GM19468 (cell line): Measurements from ENCODE around the gene OLFML2B.
"Not testable (repeated sequence)": the region's sequence is repeated elsewhere in the genome, so short reads cannot be mapped to it uniquely, and the experiment has no call there.

Experiments
- ATAC-seq: cut with Tn5 transposase; IDR thresholded peaks from one replicate; pipeline ENCODE4 v1.9.1; 2021; ENCODE audit warnings: mild to moderate bottlenecking, moderate library complexity, moderate number of reproducible peaks; ENCODE audit not compliant: unreplicated experiment; ENCODE audit errors: extremely low read depth

OLFML2B gene

DNA sequence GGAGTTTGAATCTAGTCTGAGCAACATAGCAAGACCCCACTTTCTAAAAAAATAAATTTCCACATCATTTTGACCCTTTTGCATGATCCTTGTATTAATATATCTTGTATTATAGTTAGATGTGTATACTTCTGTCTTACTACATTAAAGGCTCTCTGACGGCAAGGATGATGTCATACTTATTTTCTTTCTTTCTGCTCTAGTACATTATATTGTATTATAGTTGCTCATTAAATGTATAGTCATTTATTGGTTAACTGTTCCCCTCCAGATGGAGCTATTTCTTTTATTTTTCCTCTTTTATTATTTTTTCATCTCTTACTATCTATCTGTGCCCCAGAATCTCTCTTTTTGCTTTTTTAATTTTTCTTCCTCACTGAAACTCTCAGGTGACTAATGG lies 15.0 kb upstream of the OLFML2B start:
- ATAC-seq = no peak

DNA sequence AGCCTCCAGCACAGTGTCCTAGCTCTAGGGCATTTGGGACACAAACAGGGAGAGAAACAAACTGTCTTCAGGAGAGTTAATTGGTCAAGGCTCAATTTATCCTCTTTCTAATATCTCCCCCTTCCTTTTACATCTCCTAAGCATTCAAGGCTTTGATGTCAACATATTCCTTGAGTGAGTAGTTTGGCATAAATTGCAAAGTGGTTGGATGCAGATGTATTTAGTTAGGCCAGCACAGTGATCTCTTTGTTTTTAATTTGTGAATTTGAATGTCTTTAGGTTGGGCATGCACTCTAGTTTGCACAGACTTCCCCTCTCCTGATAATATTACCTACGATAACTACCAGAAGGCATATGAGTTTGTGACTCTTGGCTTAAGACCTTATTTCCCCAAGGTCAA lies 12.5 kb upstream of the OLFML2B start:
- ATAC-seq = no peak

DNA sequence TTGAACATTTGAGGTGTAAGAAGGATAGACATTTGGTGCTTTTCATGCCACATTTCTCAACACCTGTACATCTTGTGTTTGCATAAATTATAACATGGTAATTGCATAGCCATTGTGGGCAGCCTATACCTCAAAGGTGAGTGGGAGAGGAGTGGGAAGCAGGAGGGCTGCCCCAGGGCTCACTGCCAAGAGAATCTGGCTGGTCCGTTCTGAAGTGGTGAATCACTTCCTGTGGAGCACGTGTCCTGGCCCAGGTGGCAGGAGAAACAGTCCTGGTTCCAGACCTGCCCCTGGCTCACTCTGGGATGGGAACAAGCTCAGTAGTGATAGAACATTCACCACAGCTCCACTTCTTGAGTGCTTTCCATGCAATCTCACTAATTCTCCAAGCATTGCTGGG lies 11.6 kb upstream of the OLFML2B start:
- no peak for ATAC-seq

DNA sequence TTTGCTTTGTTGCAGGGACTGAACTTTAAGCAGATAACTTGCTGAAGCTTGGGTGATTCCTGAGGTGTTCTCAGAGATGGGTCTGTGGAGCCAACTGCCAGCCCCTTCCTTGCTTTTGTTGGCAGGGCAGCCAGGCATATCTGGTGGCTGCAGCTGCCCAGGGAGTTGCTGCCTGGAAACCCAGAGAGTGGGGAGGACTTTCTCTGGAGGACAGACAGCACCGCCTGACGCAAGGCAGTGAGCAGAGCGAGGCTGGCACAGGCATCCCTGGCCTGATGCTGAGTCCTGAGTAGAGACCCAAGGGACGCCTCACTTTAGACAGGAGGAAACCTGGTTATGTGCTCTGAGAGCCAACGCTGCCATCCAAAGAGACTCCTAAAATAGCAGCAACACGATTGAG lies 9.8 kb upstream of the OLFML2B start:
- ATAC-seq = no peak

DNA sequence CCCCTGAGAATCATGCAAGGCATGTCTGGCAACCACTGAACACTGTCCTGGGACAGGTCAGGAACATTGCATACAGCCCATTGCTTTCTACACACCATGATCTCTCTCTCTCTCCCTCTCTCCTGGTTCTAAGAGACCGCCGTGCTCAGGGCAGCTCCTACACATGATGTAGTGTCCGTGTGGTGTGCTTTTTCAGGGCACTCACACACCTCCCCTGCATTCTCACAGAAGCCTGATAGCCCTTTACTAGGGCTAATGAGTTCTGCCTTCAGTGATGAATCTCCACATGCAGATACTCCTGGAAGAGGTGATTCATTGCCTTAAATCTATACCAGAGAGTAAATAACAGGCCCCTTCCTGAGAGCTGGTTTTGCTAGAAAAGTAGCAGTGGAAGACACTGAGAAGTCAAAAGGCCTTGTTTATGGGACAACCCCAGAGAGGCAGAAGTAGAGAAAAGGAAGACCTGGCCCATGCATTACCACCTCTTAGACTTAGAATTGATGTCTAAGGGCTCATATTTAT lies 7.2 kb upstream of the OLFML2B start:
- ATAC-seq = no peak

DNA sequence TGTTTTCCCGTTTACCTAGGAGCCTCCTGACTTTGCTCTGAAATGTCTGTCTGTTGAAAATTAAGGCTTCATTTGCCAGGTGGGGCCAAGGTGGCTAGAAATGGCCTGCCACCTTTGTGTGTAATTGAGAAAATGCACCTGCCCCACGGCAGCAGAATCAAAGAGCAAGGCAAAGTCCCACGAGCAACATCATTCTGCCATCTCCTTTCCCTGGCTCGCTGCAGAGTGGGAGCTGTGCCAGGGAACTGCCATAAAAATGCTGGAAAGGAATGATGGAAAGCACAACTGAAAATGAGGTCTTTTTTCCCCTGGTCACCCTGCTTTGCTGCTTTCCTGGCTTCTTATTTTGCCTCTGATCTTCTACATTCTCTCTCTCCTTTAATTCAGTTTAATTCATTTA lies 5.5 kb upstream of the OLFML2B start:
- ATAC-seq = no peak

DNA sequence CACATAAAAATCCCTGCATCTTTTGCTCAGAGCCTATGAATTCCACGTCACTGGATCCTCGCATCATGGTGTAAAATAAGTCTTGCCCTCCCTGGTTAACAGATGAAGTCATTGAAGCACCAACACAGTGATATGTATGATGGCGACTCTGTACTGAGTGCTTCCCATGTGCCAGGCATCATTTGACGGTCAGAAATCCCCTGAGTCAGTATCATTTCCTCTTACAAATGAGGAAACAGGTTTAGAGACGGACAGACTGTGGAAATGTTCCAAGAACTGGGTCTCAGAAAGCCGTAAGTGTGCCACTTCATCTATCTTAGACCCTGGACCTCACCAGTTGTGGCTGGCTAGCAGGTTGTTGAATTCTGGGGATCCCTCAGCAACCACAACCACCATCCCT lies 5.1 kb upstream of the OLFML2B start:
- ATAC-seq = peak; percentile 59

DNA sequence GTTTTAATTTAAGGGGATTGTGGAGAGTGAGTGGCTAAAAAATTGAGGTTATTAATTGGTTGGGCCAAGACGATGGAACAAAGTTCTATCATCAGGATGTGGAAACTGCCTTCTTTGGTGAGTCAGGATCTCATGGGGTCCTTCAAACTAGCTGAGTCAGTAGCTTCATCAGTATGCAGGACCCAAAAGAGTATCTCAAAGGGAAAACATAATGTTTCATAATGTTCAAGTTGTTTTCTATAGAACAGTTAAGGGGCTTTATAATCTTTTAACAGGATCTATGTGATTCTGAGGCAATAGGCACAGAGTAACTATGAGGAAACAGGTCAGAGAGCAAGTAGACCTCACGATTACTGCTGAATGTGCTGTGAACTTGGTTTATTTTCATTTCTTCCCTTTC lies 3.2 kb upstream of the OLFML2B start:
- no peak for ATAC-seq

DNA sequence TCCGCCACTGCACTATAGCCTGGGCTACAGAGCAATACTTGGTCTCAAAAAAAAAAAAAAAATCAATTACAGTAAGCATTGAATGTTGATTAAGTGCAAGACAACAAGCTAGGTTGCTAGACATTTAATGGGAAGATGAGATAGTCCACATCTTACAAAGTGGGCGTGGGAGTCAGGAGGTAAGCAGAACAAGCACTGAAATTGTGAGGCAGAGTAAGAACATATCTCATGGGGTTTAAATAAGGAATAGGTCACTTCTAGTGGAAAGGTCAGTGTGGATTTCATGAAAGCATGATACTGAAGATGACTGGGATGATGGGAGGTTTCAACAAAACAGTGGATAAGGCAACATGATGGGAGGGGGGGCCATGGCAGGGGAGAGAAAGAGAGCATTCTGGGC lies 1.9 kb upstream of the OLFML2B start:
- no peak for ATAC-seq

DNA sequence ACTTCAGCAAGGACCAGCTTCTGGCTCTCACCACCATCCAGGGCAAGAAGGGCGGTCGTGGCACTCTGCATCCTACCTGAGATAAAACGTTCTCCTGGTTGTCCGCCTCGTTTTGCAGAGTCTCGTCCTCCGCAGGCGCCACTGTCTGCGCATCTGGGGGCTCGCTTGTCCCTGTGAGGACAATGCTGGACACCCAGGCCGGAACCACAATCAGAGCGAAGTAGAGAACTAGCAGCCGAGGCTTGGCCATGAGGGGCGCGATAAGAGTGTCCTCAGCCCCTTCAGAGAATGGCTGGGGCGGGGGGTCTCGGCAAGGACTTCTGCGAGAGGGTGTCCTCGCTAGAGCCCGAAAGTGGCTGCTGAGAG lies 505 bp downstream of the OLFML2B start:
- ATAC-seq = no peak

DNA sequence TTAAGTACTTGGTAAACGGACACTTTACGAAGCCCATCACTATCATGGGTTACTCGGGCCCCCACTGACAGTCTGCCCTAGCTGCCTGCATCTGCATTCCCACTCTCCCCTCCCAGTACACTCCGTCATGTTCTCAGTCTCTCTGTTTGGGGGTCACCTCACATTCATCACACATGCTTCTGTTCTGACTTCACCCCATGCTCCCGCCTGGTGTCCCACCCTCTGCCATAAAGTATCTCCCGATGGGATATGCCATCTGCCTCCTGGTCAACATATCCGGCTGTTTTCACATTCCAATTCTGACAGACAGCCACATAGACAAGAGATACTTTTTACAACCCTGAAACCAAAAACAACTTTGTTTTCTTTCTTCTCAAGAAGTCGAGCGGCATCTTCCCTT lies 1.0 kb downstream of the OLFML2B start:
- no peak for ATAC-seq

DNA sequence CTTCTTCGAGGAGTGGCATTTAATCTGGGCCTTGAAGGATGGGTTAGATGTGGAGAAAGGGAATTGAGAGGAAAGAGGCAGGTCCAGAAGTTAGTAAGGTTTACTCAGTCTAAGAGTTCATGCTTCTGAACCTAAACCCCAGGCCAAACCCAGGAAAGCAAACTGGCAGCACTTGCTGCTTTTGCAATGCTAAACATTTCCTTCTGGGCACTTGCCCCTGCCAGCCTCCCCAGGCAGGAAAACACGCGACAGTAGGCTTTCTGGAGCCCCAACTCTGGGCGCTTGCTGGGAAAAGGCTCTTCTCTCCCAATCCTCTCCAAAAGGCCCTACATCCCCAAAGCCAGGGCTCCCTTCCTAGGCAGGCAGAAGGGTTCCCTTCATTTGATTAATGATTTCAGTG lies 2.5 kb downstream of the OLFML2B start:
- no peak for ATAC-seq

DNA sequence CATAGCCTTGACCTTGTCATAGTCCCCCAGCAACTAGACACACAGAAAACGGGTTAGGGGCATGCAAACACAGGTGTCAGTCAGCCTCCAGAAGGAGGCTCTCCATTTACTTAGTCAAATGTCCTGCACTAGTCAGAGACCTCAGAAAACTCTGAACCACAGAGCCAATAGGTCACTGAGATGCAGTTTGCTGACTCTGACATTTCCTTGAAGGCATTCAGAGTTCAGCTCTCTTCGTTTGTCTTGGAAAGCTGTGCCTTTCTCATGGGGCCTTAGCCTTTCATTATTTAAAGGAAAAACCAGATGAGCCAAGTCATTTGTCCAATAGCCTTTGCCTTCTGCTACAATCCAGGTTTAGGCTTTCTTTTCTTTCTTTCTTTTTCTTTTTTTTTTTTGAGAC lies 3.5 kb downstream of the OLFML2B start:
- no peak for ATAC-seq

DNA sequence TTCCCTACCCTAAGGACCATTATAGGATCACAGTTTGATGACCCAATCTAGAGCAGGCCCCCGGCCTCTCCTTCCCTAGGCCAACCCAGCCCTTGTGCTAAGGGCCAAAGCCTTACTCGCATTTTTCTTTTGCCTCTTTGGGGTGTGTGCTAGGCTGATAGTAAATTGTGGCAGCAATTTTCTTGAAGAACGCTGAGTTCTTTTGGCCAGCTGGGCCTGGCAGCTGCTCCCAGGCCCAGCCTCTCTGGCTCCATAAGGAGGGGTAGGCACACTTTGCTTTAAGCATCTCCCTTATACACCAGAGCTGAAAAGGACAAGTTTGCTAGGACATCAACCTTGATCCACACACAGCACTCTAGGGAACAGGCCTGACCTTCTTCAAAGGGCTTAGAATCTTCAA lies 4.2 kb downstream of the OLFML2B start:
- ATAC-seq = no peak

DNA sequence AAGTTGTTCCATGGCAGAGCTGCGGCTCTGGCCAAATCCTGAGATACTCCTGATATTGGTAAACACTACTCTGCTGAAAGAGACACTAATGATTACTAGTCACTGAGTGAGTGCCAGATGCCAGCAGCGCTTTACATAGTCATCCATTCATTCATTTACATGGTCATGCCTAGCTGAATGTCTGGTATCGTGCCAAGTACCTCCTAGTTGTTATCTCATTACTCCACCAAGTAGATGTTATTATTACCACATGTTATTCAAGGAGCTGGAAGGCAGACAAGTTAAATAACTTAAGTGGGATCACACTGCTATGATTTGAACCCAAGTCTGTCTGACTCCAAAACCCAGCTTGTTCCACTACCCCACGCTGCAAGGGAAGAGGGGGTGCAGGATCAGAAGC lies 4.7 kb downstream of the OLFML2B start:
- no peak for ATAC-seq

DNA sequence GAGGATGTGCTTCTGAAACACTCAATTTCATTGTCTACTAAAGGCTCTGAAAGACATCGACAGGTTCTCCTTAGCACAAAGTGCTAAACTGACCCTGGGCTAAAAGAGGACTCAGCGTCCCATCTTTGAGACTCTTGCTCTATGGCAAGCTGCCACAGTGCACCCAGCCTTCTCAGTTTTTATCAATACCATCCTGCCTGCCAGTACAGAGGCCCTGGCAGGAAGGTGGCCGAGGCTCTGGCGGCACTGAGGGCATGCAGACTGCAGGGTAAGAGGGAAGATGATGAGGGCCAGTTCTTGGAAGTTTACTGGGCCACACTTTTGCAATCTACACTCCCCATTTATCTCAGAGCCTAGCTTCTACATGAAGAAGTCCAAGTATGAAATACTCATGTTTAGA lies 5.3 kb downstream of the OLFML2B start:
- no peak for ATAC-seq

DNA sequence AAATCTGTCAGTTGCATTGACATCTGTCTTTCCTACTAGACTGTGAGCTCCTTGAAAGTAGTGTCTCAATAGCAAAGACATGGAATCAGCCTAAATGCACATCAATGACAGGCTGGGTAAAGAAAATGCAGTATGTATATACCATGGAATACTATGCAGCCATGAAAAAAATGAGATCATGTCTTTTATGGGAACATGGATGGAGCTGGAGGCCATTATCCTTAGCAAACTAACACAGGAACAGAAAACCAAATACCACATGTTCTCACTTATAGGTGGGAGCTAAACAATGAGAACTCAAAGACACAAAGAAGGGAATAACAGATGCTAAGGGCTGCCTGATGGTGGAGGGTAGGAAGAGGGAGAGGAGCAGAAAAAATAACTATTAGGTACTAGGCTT lies 5.9 kb downstream of the OLFML2B start:
- ATAC-seq = not testable (repeated sequence)

DNA sequence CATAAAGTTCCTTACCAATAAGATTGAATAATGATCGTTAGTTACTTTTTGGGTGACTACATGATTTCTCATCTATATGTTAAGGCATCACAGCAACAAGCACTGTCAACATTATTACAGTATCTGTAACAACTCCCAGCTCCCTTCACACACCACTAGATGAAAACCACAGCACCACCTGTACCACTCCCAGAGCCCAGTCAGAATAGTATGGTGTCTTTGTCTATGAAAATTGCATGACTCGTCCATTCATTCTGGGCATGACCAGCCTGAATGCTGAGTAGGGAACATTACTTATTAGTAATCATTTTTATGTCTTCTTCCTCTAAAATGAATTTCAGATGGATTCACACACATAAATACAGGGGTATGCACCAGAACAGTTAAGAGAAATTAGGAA lies 7.0 kb downstream of the OLFML2B start:
- ATAC-seq = no peak

DNA sequence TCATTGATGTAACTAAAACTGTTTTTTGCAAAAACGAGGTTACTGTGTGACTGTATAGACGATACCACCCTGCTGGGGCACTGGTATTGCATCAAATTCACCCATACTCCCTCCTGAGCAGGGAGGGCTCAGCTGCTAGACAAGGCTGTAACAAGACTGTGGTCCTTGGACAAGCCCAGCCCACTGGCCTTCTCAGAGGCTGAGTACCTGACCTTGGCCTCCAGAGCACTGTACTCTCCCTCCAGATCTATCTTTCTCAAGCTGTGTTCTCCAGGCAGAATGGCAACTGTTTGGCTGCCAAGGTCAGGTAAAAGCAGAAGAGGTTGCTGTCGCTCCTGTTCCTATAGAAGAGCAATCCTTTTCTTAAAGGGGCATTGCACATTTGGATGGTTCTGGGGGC lies 8.5 kb downstream of the OLFML2B start:
- no peak for ATAC-seq

DNA sequence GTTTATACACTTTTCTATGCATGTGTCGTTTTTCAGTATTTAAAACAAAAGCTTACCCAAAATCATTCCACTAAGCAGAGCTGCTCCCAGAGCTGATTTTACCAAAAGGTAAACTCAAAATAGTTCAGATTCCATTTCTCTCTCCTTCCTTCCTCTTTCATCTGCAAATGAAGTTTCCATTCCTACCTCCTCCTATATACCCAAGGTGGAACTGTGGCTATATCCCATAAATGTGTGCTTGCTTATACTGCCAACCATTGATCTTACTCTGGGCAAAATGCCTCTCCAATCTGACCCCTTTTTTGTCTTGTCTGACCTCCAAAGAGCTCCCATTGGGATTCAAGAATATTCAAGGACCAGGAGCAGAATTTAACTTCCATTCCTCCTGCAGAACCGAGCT lies 9.5 kb downstream of the OLFML2B start:
- ATAC-seq = no peak

DNA sequence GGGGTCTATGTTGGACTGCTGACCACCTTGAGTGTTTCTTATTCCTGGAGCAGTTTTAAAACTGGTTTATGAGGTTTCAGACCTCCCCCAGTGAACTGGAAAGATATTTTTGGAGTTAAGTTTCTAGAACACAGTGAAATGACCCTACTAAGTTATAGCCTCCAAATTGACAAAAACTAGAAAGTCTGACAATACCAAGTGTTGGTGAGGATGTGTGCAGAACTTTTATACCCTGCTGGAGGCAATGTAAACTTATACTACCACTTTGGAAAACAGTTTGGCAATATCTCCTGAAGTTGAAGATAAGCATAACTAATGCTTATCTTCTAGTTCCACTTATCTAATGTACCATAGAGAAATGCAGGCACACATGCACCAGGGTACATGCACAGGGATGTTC lies 10.4 kb downstream of the OLFML2B start:
- ATAC-seq = no peak

DNA sequence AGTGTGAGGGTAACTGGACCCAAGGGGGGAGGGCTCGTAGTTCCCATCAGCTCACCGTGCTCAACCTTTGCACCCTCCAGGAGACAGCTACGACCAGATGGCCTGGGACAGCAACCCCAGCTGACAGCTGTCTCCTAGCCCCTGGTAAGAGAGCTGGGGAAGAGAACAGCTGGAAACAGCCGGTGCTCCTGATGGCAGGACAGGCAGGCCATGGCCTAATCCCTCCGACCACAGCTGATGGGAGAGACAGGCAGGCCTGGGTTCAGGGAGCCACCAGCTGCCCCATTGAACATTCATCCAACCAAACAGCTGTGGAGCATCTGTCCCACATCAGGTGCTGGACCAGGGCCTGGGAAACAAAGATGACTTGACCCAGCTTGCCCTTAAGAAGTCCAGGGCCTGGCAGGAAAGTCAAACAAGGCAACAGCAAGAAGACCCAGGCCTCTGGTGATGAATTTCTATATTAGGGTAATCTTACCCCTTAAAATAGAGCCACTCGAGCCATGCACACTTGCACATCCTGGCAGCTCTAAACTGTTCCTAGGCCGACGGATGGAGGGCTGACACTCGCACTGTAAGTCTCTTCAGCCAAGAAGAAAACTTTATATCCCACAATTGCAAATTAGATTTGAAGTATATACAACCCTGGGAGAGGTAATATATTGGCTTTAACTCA lies 12.2 kb downstream of the OLFML2B start:
- ATAC-seq = no peak

DNA sequence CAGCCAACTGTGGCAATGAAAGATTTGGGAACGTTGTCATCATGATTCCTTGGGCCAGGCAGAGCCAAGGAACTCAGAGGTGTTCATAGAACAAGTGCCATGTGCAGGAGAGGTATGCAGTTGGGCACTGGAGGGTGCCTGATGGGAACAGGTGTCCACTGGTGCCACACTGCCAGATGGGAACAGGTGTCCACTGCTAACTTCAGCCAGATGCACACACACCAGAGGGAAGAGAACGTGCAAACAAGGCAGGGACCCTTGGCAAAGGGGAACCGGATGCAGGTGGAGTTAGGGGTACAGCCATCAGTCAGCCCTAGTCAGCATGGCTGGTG lies 13.5 kb downstream of the OLFML2B start:
- no peak for ATAC-seq
